ENCODE data around the gene IQSEC3. TPM values are rescaled to one million over a fixed set of nuclear protein-coding genes. Genes with fewer than 3 reads are reported as not detected.

Gene IQSEC3
- total and polyA plus RNA-seq, 2 donors, result 0.99 to 4.4 TPM

DNA sequence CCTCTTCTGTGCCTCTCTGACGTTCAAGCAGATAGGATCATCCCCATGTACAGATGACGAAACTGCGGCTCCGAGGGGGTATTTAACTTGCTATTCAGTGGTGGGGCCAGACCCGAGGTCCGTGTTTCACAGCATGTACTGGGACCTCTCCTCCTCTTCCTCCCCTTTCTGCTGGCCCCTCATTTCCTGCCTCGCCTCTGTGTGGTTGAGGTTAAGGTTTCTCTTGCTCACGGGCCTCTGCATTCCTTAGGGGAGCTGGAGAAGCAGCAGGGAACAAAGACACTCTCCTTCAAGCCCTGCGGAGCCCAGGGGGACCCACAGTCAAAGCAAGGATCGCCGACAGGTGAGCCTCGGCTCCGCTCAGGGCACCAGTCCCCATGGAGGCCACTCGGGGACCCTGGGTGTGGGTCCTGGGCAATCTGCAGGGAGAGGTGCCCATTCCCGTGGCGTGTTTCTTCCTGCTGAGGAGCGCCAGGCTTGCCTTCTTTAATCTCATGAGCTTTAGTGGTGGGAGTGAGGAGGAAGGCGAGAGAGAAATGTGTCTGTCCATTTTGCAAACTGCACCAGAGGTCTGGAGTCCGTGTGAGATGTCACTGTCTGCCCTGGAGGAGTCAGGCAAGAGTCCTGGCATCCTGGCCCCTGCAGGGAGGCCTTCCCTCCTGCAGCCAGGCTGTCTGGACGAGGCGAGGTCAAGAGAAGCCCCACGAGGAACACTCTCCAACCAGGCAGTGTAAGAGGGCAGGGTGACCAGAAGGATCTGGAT is 102.4 kb downstream of the IQSEC3 start:
- Histone ChIP-seq H3K27ac (ENCODE audit: low read depth in 1 of 2, low read length in 1 of 2) (no peak overlapping the region), H3K4me1 (ENCODE audit: control insufficient read depth in 2 of 2, insufficient read depth in 2 of 2, low read length in 2 of 2) (peaks cover 0 to 49% of the 10 kb centered on the region in 2 donors), H3K4me3 (ENCODE audit: low read length in 2 of 2) (no peak overlapping the region), H3K36me3 (ENCODE audit: control insufficient read depth in 2 of 2, insufficient read depth in 2 of 2, low read length in 1 of 2) (no peaks in the 10 kb centered on the region), H3K9me3 (ENCODE audit: control insufficient read depth in 2 of 2, insufficient read depth in 1 of 2, low read length in 1 of 2) (no peaks in the 10 kb centered on the region), H3K27me3 (ENCODE audit: control insufficient read depth in 2 of 2, insufficient read depth in 1 of 2, low read length in 1 of 2) (no peaks in the 10 kb centered on the region)
- peak in 1 of 9 donors; percentile 32 for DNase-seq (ENCODE audit: low read depth in 6 of 9, low spot score in 9 of 9)
- WGBS, result 38% methylated on average over 22 of the region's 22 CpGs

GRCh38 chr12:169528-170370 is 103.2 kb downstream of the IQSEC3 start:
- Histone ChIP-seq H3K27ac (ENCODE audit: low read depth in 1 of 2, low read length in 1 of 2) (no peak overlapping the region), H3K27me3 (ENCODE audit: control insufficient read depth in 2 of 2, insufficient read depth in 1 of 2, low read length in 1 of 2) (no peaks in the 10 kb centered on the region), H3K36me3 (ENCODE audit: control insufficient read depth in 2 of 2, insufficient read depth in 2 of 2, low read length in 1 of 2) (no peaks in the 10 kb centered on the region), H3K4me1 (ENCODE audit: control insufficient read depth in 2 of 2, insufficient read depth in 2 of 2, low read length in 2 of 2) (peaks cover 0 to 43% of the 10 kb centered on the region in 2 donors), H3K4me3 (ENCODE audit: low read length in 2 of 2) (no peak overlapping the region), H3K9me3 (ENCODE audit: control insufficient read depth in 2 of 2, insufficient read depth in 1 of 2, low read length in 1 of 2) (no peaks in the 10 kb centered on the region)
- WGBS, result 92% methylated on average over 17 of the region's 17 CpGs
- no peak for DNase-seq (ENCODE audit: low read depth in 6 of 9, low spot score in 9 of 9)

DNA sequence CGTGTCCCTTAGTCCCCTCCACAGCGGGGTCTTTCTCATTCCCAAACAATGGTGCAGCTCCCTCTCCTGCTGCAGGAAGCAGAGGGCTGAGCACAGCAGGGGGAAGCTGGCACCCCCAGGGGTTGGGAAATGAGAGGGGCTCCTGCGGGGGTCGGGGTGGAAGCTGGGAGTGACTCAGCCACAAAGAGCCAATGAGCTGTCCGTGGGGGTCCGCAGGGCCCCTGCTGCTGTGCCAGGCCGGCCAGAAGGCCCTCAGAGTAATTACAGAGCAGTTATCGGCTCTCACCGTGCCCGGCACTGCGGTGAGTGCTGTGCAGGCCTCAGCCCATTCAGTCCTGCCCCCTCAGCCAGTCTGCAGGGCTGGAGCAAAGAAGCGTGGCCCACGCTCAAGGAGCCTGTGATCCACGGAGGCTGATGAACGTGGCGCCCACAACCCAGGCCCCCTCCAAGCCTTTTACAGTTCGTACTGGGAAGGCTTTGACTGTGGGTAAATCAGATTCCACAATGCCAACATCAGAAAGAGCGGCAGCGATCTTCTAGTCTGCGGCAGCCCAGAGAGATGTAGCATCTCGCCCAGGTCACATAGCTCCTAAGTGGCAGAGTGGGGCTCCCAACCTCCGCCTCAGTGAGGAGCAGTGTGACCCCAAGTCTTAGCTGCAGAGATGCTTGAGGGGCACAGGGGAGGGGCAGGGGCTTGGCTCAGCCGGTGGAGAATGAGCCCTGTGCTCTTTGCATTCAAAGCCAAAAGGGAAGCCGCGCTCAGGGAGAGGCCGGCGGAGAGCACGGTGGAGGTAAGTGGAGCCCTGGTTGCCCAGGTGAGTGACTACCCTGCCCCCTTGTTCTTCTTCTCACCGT is 104.0 kb downstream of the IQSEC3 start:
- Histone ChIP-seq H3K9me3 (ENCODE audit: control insufficient read depth in 2 of 2, insufficient read depth in 1 of 2, low read length in 1 of 2) (no peaks in the 10 kb centered on the region), H3K36me3 (ENCODE audit: control insufficient read depth in 2 of 2, insufficient read depth in 2 of 2, low read length in 1 of 2) (no peaks in the 10 kb centered on the region), H3K4me3 (ENCODE audit: low read length in 2 of 2) (no peak overlapping the region), H3K4me1 (ENCODE audit: control insufficient read depth in 2 of 2, insufficient read depth in 2 of 2, low read length in 2 of 2) (peaks cover 0 to 43% of the 10 kb centered on the region in 2 donors), H3K27ac (ENCODE audit: low read depth in 1 of 2, low read length in 1 of 2) (no peak overlapping the region), H3K27me3 (ENCODE audit: control insufficient read depth in 2 of 2, insufficient read depth in 1 of 2, low read length in 1 of 2) (no peaks in the 10 kb centered on the region)
- DNase-seq (ENCODE audit: low read depth in 6 of 9, low spot score in 9 of 9), result no peak
- 89% methylated on average over 29 of the region's 29 CpGs for WGBS

GRCh38 chr12:171276-171675 is 104.7 kb downstream of the IQSEC3 start:
- no peaks in the 10 kb centered on the region for H3K27me3 ChIP-seq (ENCODE audit: control insufficient read depth in 2 of 2, insufficient read depth in 1 of 2, low read length in 1 of 2)
- no peaks in the 10 kb centered on the region for H3K36me3 ChIP-seq (ENCODE audit: control insufficient read depth in 2 of 2, insufficient read depth in 2 of 2, low read length in 1 of 2)
- H3K9me3 ChIP-seq (ENCODE audit: control insufficient read depth in 2 of 2, insufficient read depth in 1 of 2, low read length in 1 of 2), result no peaks in the 10 kb centered on the region
- DNase-seq (ENCODE audit: low read depth in 6 of 9, low spot score in 9 of 9), result no peak
- H3K4me1 ChIP-seq (ENCODE audit: control insufficient read depth in 2 of 2, insufficient read depth in 2 of 2, low read length in 2 of 2), result peaks cover 0 to 39% of the 10 kb centered on the region in 2 donors
- H3K27ac ChIP-seq (ENCODE audit: low read depth in 1 of 2, low read length in 1 of 2), result no peak overlapping the region
- 92% methylated on average over 10 of the region's 10 CpGs for WGBS
- H3K4me3 ChIP-seq (ENCODE audit: low read length in 2 of 2), result no peak overlapping the region

GRCh38 chr12:171743-172676 is 105.4 kb downstream of the IQSEC3 start:
- no peaks in the 10 kb centered on the region for H3K27me3 ChIP-seq (ENCODE audit: control insufficient read depth in 2 of 2, insufficient read depth in 1 of 2, low read length in 1 of 2)
- WGBS, result 61% methylated on average over 18 of the region's 18 CpGs

DNA sequence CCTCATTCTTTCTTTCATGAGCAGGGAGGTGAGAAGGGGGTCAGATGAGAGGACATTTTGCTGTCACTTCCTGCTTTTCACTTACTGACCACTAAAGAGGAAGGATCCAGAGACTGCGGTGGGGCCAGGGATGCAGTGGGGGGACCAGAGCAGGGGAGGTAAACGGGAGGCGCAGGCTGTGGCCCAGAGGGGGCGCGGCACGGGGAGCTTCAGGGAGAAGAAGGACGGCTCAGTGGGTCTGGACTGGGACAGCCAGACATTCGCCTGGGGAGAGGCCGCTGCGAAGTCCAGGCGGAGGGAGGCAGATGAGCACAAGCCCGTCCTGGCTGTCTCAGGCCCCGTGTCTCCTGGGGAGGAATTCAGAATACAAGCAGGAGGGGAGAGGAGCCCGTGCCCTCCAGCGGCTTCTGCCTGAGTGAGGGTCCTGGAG is 106.2 kb downstream of the IQSEC3 start:
- no peak overlapping the region for H3K27ac ChIP-seq (ENCODE audit: low read depth in 1 of 2, low read length in 1 of 2)
- H3K27me3 ChIP-seq (ENCODE audit: control insufficient read depth in 2 of 2, insufficient read depth in 1 of 2, low read length in 1 of 2), result no peaks in the 10 kb centered on the region
- peaks cover 0 to 30% of the 10 kb centered on the region in 2 donors for H3K4me1 ChIP-seq (ENCODE audit: control insufficient read depth in 2 of 2, insufficient read depth in 2 of 2, low read length in 2 of 2)
- no peak overlapping the region for H3K4me3 ChIP-seq (ENCODE audit: low read length in 2 of 2)
- DNase-seq (ENCODE audit: low read depth in 6 of 9, low spot score in 9 of 9), result no peak
- WGBS, result 79% methylated on average over 15 of the region's 15 CpGs
- H3K36me3 ChIP-seq (ENCODE audit: control insufficient read depth in 2 of 2, insufficient read depth in 2 of 2, low read length in 1 of 2), result no peaks in the 10 kb centered on the region
- H3K9me3 ChIP-seq (ENCODE audit: control insufficient read depth in 2 of 2, insufficient read depth in 1 of 2, low read length in 1 of 2), result no peaks in the 10 kb centered on the region

More at GRCh38 chr12:171743-172676, 105.4 kb downstream of the IQSEC3 start:
- H3K4me1 ChIP-seq (ENCODE audit: control insufficient read depth in 2 of 2, insufficient read depth in 2 of 2, low read length in 2 of 2), result peaks cover 0 to 36% of the 10 kb centered on the region in 2 donors
- no peaks in the 10 kb centered on the region for H3K9me3 ChIP-seq (ENCODE audit: control insufficient read depth in 2 of 2, insufficient read depth in 1 of 2, low read length in 1 of 2)
- H3K36me3 ChIP-seq (ENCODE audit: control insufficient read depth in 2 of 2, insufficient read depth in 2 of 2, low read length in 1 of 2), result no peaks in the 10 kb centered on the region
- no peak overlapping the region for H3K4me3 ChIP-seq (ENCODE audit: low read length in 2 of 2)
- no peak for DNase-seq (ENCODE audit: low read depth in 6 of 9, low spot score in 9 of 9)
- H3K27ac ChIP-seq (ENCODE audit: low read depth in 1 of 2, low read length in 1 of 2), result no peak overlapping the region

DNA sequence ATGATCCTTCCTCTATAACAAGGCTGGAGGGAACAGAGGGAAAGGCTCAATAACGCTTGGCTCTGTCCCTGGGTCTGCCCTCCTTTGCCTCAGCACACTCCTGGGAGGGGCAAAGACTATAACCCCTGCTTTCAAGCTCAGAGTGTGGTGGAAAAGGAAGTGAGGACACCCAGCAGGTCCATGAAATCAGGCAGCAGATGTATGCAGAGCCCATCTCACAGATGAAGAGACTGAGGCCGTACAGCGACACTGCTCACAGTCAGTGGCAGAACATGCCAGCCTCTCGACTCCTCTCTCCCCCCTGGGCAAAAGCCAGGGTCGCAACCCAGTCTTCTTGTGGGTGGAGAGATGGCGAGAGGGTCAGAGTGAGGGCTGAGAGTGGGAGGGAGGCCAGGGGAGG is 107.6 kb downstream of the IQSEC3 start:
- Histone ChIP-seq H3K9me3 (ENCODE audit: control insufficient read depth in 2 of 2, insufficient read depth in 1 of 2, low read length in 1 of 2) (no peaks in the 10 kb centered on the region), H3K4me3 (ENCODE audit: low read length in 2 of 2) (no peak overlapping the region), H3K27ac (ENCODE audit: low read depth in 1 of 2, low read length in 1 of 2) (no peak overlapping the region), H3K36me3 (ENCODE audit: control insufficient read depth in 2 of 2, insufficient read depth in 2 of 2, low read length in 1 of 2) (no peaks in the 10 kb centered on the region), H3K27me3 (ENCODE audit: control insufficient read depth in 2 of 2, insufficient read depth in 1 of 2, low read length in 1 of 2) (no peaks in the 10 kb centered on the region), H3K4me1 (ENCODE audit: control insufficient read depth in 2 of 2, insufficient read depth in 2 of 2, low read length in 2 of 2) (peaks cover 0 to 17% of the 10 kb centered on the region in 2 donors)
- DNase-seq (ENCODE audit: low read depth in 6 of 9, low spot score in 9 of 9), result no peak
- WGBS, result 93% methylated on average over 6 of the region's 6 CpGs

DNA sequence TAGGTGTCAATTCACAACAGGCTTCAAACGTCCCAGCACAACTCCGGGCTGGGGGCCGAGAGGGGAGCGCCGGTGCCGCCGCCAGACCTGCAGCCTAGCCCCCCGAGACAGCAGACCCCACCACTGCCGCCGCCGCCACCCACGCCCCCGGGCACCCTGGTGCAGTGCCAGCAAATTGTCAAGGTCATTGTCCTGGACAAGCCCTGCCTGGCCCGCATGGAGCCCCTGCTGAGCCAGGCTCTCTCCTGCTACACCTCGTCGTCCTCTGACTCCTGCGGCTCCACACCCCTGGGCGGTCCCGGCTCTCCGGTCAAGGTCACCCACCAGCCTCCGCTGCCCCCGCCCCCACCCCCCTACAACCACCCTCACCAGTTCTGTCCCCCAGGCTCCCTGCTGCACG is 108.0 kb downstream of the IQSEC3 start:
- H3K27ac ChIP-seq (ENCODE audit: low read depth in 1 of 2, low read length in 1 of 2), result no peak overlapping the region
- 95% methylated on average over 23 of the region's 23 CpGs for WGBS
- no peak overlapping the region for H3K4me3 ChIP-seq (ENCODE audit: low read length in 2 of 2)
- H3K36me3 ChIP-seq (ENCODE audit: control insufficient read depth in 2 of 2, insufficient read depth in 2 of 2, low read length in 1 of 2), result no peaks in the 10 kb centered on the region
- DNase-seq (ENCODE audit: low read depth in 6 of 9, low spot score in 9 of 9), result no peak
- no peaks in the 10 kb centered on the region for H3K27me3 ChIP-seq (ENCODE audit: control insufficient read depth in 2 of 2, insufficient read depth in 1 of 2, low read length in 1 of 2)
- H3K4me1 ChIP-seq (ENCODE audit: control insufficient read depth in 2 of 2, insufficient read depth in 2 of 2, low read length in 2 of 2), result peaks cover 0 to 12% of the 10 kb centered on the region in 2 donors
- no peaks in the 10 kb centered on the region for H3K9me3 ChIP-seq (ENCODE audit: control insufficient read depth in 2 of 2, insufficient read depth in 1 of 2, low read length in 1 of 2)
